Right renal pelvis (tissue), 4 donors: ENCODE results near the gene GRP. TPM values are rescaled to one million over a fixed set of nuclear protein-coding genes. Genes with fewer than 3 reads are reported as not detected.

Experiments used
- polyA plus RNA-seq, 4 donors: library from polyadenylated mRNA; unstranded; fragments of 120-200 nt; gene quantifications; one replicate each; pipeline ENCODE4 v1.2.1, GENCODE V29; 2013; ENCODE audit not compliant: insufficient read length in 4 of 4

GRP gene
- polyA plus RNA-seq, 4 donors, result 0.45 to 2.4 (median 1.4) TPM

Other genes with a start within 250 kb of the GRP start
- 10 to 100 TPM; 66.2 to 82.2 (median 72.8) TPM for gene SEC11C, start 80.3 kb upstream of the GRP start, polyA plus RNA-seq
- gene RAX, start 53.3 kb downstream of the GRP start, polyA plus RNA-seq, result not detected
- under 1 TPM; 0.08 to 0.20 (median 0.12) TPM for gene CPLX4, start 98.5 kb downstream of the GRP start, polyA plus RNA-seq
- gene LMAN1, start 139.1 kb downstream of the GRP start, polyA plus RNA-seq, result 100 to 1,000 TPM; 113 to 133 (median 128) TPM